SK-N-SH (cell line): ENCODE results near the gene COBLL1.

ENCODE experiments used
- CHD2 ChIP-seq: fragments of 150-350 bp; IDR thresholded peaks from 2 replicates; pipeline ENCODE4 v1.6.1; 2018; ENCODE audit warnings: low read length; ENCODE audit not compliant: partially characterized antibody
- ELF1 ChIP-seq: IDR thresholded peaks from 2 replicates; pipeline ENCODE4 v1.4.0; 2012
- EZH2phosphoT487 ChIP-seq: fragments of 200-600 bp; sonication (generic); IDR thresholded peaks from 2 replicates; pipeline ENCODE4 v1.6.1; 2017; ENCODE audit warnings: low read depth, mixed run types, mild to moderate bottlenecking, antibody characterized with exemption, moderate library complexity, borderline replicate concordance
- MAX ChIP-seq: IDR thresholded peaks from 2 replicates; pipeline ENCODE4 v1.4.0; 2012; ENCODE audit warnings: low read depth
- MXI1 ChIP-seq: IDR thresholded peaks from 2 replicates; pipeline ENCODE4 v1.6.1; 2012; ENCODE audit warnings: mild to moderate bottlenecking, low read depth, low read length, improper control_type of control experiment
- POLR2AphosphoS5 ChIP-seq: IDR thresholded peaks from 2 replicates; pipeline ENCODE4 v1.6.1; 2012; ENCODE audit warnings: low read depth, low read length
- RAD21 ChIP-seq: IDR thresholded peaks from 2 replicates; pipeline ENCODE4 v1.6.1; 2012; ENCODE audit warnings: mild to moderate bottlenecking, low read length
- RFX5 ChIP-seq: IDR thresholded peaks from 2 replicates; pipeline ENCODE4 v1.6.1; 2012; ENCODE audit warnings: mild to moderate bottlenecking, improper control_type of control experiment, low read length
- SMC3 ChIP-seq: IDR thresholded peaks from 2 replicates; pipeline ENCODE4 v1.6.1; 2012; ENCODE audit warnings: low read depth, low read length, improper control_type of control experiment
- TCF12 ChIP-seq: IDR thresholded peaks from 2 replicates; pipeline ENCODE4 v1.4.0; 2012
- TF ChIP-seq, protein P1 (sequence below): fragments of 200-600 bp; sonication (generic); IDR thresholded peaks from 2 replicates; pipeline ENCODE4 v1.6.1; 2017; ENCODE audit warnings: antibody characterized with exemption, mild to moderate bottlenecking, moderate library complexity
- TF ChIP-seq, protein P2 (sequence below): IDR thresholded peaks from 2 replicates; pipeline ENCODE4 v1.6.1; 2012; ENCODE audit warnings: mild to moderate bottlenecking, low read depth, low read length, moderate library complexity

DNA sequence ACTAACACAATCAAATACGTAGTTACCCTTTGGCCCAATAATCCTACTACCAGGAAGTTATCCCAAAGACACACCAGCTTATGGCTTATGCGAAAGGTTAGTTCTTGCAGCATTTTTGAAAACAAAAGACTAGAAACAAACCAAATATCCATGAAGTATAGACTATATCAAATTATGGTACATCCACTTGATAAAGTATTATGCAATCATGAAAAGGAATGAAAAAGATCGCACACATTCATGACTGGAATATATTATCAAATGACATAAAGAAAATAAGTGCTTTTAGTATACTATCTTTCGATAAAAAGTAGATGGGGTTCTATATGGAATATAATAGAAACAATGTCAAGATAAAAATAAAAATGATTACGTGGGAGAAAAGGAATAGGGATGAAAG is 78.2 kb downstream of the COBLL1 start:
- TF ChIP-seq RAD21 = no peak
- no peak for TF ChIP-seq SMC3
- TF ChIP-seq, protein P1, sequence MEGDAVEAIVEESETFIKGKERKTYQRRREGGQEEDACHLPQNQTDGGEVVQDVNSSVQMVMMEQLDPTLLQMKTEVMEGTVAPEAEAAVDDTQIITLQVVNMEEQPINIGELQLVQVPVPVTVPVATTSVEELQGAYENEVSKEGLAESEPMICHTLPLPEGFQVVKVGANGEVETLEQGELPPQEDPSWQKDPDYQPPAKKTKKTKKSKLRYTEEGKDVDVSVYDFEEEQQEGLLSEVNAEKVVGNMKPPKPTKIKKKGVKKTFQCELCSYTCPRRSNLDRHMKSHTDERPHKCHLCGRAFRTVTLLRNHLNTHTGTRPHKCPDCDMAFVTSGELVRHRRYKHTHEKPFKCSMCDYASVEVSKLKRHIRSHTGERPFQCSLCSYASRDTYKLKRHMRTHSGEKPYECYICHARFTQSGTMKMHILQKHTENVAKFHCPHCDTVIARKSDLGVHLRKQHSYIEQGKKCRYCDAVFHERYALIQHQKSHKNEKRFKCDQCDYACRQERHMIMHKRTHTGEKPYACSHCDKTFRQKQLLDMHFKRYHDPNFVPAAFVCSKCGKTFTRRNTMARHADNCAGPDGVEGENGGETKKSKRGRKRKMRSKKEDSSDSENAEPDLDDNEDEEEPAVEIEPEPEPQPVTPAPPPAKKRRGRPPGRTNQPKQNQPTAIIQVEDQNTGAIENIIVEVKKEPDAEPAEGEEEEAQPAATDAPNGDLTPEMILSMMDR = no peak
- TF ChIP-seq POLR2AphosphoS5 = no peak
- no peak for TF ChIP-seq ELF1
- TF ChIP-seq, protein P2, sequence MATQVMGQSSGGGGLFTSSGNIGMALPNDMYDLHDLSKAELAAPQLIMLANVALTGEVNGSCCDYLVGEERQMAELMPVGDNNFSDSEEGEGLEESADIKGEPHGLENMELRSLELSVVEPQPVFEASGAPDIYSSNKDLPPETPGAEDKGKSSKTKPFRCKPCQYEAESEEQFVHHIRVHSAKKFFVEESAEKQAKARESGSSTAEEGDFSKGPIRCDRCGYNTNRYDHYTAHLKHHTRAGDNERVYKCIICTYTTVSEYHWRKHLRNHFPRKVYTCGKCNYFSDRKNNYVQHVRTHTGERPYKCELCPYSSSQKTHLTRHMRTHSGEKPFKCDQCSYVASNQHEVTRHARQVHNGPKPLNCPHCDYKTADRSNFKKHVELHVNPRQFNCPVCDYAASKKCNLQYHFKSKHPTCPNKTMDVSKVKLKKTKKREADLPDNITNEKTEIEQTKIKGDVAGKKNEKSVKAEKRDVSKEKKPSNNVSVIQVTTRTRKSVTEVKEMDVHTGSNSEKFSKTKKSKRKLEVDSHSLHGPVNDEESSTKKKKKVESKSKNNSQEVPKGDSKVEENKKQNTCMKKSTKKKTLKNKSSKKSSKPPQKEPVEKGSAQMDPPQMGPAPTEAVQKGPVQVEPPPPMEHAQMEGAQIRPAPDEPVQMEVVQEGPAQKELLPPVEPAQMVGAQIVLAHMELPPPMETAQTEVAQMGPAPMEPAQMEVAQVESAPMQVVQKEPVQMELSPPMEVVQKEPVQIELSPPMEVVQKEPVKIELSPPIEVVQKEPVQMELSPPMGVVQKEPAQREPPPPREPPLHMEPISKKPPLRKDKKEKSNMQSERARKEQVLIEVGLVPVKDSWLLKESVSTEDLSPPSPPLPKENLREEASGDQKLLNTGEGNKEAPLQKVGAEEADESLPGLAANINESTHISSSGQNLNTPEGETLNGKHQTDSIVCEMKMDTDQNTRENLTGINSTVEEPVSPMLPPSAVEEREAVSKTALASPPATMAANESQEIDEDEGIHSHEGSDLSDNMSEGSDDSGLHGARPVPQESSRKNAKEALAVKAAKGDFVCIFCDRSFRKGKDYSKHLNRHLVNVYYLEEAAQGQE = no peak
- no peak for TF ChIP-seq RFX5
- no peak for TF ChIP-seq TCF12
- TF ChIP-seq MXI1 = no peak
- TF ChIP-seq MAX = no peak
- no peak for TF ChIP-seq CHD2
- no peak for TF ChIP-seq EZH2phosphoT487
